ENCODE measurements around the gene GLMN. TPM values are rescaled to one million over a fixed set of nuclear protein-coding genes. Genes with fewer than 3 reads are reported as not detected.

The GLMN gene
- polyA plus RNA-seq, 1 of the 3 experiments (the other 2 are of a cell fraction) = 2.3 TPM

DNA sequence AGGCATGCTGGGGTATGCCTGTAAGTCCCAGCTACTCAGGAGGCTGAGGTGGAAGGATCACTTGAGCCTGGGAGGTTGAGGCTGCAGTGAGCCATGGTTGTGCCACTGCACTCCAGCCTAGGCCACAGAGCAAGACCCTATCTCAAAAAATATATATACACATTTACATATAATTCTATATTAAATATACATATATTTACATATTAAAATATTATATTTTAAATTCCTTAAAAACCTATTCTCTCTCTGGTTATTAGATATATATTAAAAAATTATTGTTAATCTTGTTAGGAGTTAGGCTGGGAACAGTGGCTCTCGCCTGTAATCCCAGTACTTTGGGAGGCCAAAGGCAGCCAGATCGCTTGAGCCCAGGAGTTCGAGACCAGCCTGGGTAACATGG is 22.7 kb downstream of the GLMN start:
- Histone ChIP-seq H4K20me1 (ENCODE audit: insufficient read depth) (no peaks in the 10 kb centered on the region), H3F3A (replicated peaks; ENCODE audit: insufficient read depth) (no peaks in the 10 kb centered on the region), H3K9ac (no peak overlapping the region), H2AFZ (ENCODE audit: low read depth) (no peak overlapping the region), H3K79me2 (ENCODE audit: insufficient read depth) (no peaks in the 10 kb centered on the region), H3K9me2 (no peaks in the 10 kb centered on the region), H3K27ac (ENCODE audit: low read depth in 2 of 2, low read length in 1 of 2) (no peak overlapping the region), H3K36me3 (replicated peaks in 1 of 2; ENCODE audit: control insufficient read depth in 1 of 2, insufficient read depth in 2 of 2, low read length in 1 of 2) (peaks cover 23 to 25% of the 10 kb centered on the region in 2 experiments), H3K4me3 (ENCODE audit: low read depth in 2 of 2, low read length in 1 of 2) (no peak overlapping the region), H3K4me2 (no peak overlapping the region), H3K4me1 (ENCODE audit: control insufficient read depth in 1 of 2, insufficient read depth in 2 of 2, low read depth in 1 of 2, low read length in 1 of 2) (no peaks in the 10 kb centered on the region), H3K27me3 (ENCODE audit: insufficient read depth) (no peaks in the 10 kb centered on the region), H3K9me3 (no peaks in the 10 kb centered on the region)
- TF ChIP-seq NFIC (IDR thresholded peaks at IDR 0.05; ENCODE audit: borderline replicate concordance) = no peak
- TF ChIP-seq POLR2AphosphoS5 (IDR thresholded peaks at IDR 0.05; ENCODE audit: low read depth, low read length) = no peak
- TF ChIP-seq, protein P1, sequence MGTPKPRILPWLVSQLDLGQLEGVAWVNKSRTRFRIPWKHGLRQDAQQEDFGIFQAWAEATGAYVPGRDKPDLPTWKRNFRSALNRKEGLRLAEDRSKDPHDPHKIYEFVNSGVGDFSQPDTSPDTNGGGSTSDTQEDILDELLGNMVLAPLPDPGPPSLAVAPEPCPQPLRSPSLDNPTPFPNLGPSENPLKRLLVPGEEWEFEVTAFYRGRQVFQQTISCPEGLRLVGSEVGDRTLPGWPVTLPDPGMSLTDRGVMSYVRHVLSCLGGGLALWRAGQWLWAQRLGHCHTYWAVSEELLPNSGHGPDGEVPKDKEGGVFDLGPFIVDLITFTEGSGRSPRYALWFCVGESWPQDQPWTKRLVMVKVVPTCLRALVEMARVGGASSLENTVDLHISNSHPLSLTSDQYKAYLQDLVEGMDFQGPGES (IDR thresholded peaks at IDR 0.05; ENCODE audit: low read depth, low read length) = no peak
- TF ChIP-seq ELF1 (IDR thresholded peaks at IDR 0.05) = no peak
- no peak for TF ChIP-seq YY1 (IDR thresholded peaks at IDR 0.05; ENCODE audit: low read depth)
- TF ChIP-seq, protein P2, sequence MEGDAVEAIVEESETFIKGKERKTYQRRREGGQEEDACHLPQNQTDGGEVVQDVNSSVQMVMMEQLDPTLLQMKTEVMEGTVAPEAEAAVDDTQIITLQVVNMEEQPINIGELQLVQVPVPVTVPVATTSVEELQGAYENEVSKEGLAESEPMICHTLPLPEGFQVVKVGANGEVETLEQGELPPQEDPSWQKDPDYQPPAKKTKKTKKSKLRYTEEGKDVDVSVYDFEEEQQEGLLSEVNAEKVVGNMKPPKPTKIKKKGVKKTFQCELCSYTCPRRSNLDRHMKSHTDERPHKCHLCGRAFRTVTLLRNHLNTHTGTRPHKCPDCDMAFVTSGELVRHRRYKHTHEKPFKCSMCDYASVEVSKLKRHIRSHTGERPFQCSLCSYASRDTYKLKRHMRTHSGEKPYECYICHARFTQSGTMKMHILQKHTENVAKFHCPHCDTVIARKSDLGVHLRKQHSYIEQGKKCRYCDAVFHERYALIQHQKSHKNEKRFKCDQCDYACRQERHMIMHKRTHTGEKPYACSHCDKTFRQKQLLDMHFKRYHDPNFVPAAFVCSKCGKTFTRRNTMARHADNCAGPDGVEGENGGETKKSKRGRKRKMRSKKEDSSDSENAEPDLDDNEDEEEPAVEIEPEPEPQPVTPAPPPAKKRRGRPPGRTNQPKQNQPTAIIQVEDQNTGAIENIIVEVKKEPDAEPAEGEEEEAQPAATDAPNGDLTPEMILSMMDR (IDR thresholded peaks at IDR 0.05) = no peak
- no peak for TF ChIP-seq FOXJ3 (CRISPR knock-in tag; IDR thresholded peaks at IDR 0.05)
- TF ChIP-seq, protein P3, sequence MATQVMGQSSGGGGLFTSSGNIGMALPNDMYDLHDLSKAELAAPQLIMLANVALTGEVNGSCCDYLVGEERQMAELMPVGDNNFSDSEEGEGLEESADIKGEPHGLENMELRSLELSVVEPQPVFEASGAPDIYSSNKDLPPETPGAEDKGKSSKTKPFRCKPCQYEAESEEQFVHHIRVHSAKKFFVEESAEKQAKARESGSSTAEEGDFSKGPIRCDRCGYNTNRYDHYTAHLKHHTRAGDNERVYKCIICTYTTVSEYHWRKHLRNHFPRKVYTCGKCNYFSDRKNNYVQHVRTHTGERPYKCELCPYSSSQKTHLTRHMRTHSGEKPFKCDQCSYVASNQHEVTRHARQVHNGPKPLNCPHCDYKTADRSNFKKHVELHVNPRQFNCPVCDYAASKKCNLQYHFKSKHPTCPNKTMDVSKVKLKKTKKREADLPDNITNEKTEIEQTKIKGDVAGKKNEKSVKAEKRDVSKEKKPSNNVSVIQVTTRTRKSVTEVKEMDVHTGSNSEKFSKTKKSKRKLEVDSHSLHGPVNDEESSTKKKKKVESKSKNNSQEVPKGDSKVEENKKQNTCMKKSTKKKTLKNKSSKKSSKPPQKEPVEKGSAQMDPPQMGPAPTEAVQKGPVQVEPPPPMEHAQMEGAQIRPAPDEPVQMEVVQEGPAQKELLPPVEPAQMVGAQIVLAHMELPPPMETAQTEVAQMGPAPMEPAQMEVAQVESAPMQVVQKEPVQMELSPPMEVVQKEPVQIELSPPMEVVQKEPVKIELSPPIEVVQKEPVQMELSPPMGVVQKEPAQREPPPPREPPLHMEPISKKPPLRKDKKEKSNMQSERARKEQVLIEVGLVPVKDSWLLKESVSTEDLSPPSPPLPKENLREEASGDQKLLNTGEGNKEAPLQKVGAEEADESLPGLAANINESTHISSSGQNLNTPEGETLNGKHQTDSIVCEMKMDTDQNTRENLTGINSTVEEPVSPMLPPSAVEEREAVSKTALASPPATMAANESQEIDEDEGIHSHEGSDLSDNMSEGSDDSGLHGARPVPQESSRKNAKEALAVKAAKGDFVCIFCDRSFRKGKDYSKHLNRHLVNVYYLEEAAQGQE (IDR thresholded peaks at IDR 0.05; ENCODE audit: low read depth, low read length) = no peak
- DNase-seq = no peak
- 99% methylated on average over 3 of the region's 3 CpGs for WGBS (ENCODE audit: low lambda C conversion rate)
- CTCF ChIA-PET = interaction anchor here (0.8 to 0.9 kb wide), 2 partner anchors 10 to 12 kb away, joined by 3 read pairs; no protein-coding TSS in a partner anchor
- POLR2A ChIA-PET = no interaction called here

DNA sequence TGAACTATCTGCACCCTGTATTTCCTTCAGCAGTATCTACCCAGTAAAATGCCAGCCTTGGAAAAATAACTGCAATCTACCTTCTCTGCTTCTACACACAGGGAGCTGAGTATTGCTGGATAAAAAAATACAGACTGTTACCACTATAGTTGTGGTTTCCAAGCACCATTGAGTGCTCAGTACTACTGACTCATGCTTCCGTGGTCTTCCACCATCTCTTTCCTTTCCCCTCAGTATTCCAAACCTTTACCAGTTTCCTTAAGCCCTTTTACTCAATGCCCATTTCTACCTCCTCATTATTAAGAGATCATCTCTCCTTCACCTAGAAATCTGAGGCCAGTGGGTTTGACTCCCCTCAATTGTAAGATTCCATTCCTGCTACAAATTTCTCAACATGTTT is 23.8 kb downstream of the GLMN start:
- H3K27ac ChIP-seq (ENCODE audit: low read depth in 2 of 2, low read length in 1 of 2) = no peak overlapping the region
- peaks cover 25 to 31% of the 10 kb centered on the region in 2 experiments for H3K36me3 ChIP-seq (replicated peaks in 1 of 2; ENCODE audit: control insufficient read depth in 1 of 2, insufficient read depth in 2 of 2, low read length in 1 of 2)
- no peak overlapping the region for H2AFZ ChIP-seq (ENCODE audit: low read depth)
- no peaks in the 10 kb centered on the region for H3K4me1 ChIP-seq (ENCODE audit: control insufficient read depth in 1 of 2, insufficient read depth in 2 of 2, low read depth in 1 of 2, low read length in 1 of 2)
- H3F3A ChIP-seq (replicated peaks; ENCODE audit: insufficient read depth) = no peaks in the 10 kb centered on the region
- no peaks in the 10 kb centered on the region for H3K79me2 ChIP-seq (ENCODE audit: insufficient read depth)
- H3K9me3 ChIP-seq = no peaks in the 10 kb centered on the region
- ChIA-PET CTCF (interaction anchor here (1.2 to 1.4 kb wide), 2 partner anchors 16 to 277 kb away, joined by 4 to 5 read pairs; no protein-coding TSS in a partner anchor), POLR2A (no interaction called here)
- no peak overlapping the region for H3K4me3 ChIP-seq (ENCODE audit: low read depth in 2 of 2, low read length in 1 of 2)
- H3K9ac ChIP-seq = no peak overlapping the region
- WGBS (ENCODE audit: low lambda C conversion rate) = 92% methylated on average over 1 of the region's 1 CpG
- no peaks in the 10 kb centered on the region for H4K20me1 ChIP-seq (ENCODE audit: insufficient read depth)
- no peak for DNase-seq
- H3K9me2 ChIP-seq = no peaks in the 10 kb centered on the region
- H3K4me2 ChIP-seq = no peak overlapping the region
- no peaks in the 10 kb centered on the region for H3K27me3 ChIP-seq (ENCODE audit: insufficient read depth)
- no peak for TF ChIP-seq TCF12 (IDR thresholded peaks at IDR 0.05)
- TF ChIP-seq, protein P1 (IDR thresholded peaks at IDR 0.05; ENCODE audit: low read depth, low read length) = no peak
- no peak for TF ChIP-seq SIN3A (IDR thresholded peaks at IDR 0.05; ENCODE audit: borderline replicate concordance, low read depth, low read length)
- TF ChIP-seq RFX5 (IDR thresholded peaks at IDR 0.05; ENCODE audit: low read length) = no peak
- no peak for TF ChIP-seq FOXM1 (IDR thresholded peaks at IDR 0.05; ENCODE audit: low read depth)
- no peak for TF ChIP-seq ELF1 (IDR thresholded peaks at IDR 0.05)
- TF ChIP-seq EP300 (IDR thresholded peaks at IDR 0.05; ENCODE audit: borderline replicate concordance in 1 of 2, low read depth in 1 of 2, low read length in 1 of 2) = no peak
- TF ChIP-seq, protein P3 (IDR thresholded peaks at IDR 0.05; ENCODE audit: low read depth, low read length) = no peak
- TF ChIP-seq FOXJ3 (CRISPR knock-in tag; IDR thresholded peaks at IDR 0.05) = no peak
- no peak for TF ChIP-seq RXRA (IDR thresholded peaks at IDR 0.05; ENCODE audit: borderline replicate concordance, low read depth)
- TF ChIP-seq, protein P4, sequence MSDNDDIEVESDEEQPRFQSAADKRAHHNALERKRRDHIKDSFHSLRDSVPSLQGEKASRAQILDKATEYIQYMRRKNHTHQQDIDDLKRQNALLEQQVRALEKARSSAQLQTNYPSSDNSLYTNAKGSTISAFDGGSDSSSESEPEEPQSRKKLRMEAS (IDR thresholded peaks at IDR 0.05; ENCODE audit: low read depth) = no peak

Measured in SK-N-SH (cell line).